Measurements from ENCODE around the gene SLC22A4. TPM values are rescaled to one million over a fixed set of nuclear protein-coding genes. Genes with fewer than 3 reads are reported as not detected.

SLC22A4 gene
- total RNA-seq, 1 experiment from 2014 or later: 1.5 TPM

DNA sequence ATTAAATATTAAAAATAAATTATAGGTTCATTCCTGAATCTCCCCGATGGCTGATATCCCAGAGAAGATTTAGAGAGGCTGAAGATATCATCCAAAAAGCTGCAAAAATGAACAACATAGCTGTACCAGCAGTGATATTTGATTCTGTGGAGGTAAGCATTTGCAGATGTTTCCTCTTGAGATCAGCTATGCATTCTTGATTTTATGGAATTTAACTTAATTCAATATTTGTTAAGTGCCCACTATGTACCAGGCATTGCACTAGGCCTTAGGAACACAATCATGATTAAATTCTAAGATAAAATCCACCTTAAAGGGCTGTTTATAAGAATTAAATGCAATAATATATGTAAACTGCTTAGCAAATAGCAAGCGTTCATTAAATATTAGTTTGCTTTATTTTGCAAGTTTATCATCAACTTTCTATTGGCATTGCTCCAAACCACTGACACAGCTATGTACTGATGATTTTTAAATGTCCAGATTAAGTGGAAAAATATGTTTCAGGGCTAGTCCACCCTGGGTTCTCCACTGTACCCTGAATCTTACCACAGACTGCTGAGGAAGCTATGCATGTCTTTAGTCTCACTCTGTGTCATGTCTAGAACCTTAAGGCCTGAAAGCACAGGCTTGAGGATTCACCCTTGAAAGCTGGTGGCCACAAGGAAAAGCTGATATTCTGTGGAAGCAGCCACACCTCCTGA lies 33.2 kb downstream of the SLC22A4 start:
- ATAC-seq (no peak), DNase-seq (ENCODE audit: low read depth, low spot score) (no peak)
- no peaks in the 10 kb centered on the region for H3K9me3 ChIP-seq (ENCODE audit: control insufficient read depth, insufficient read depth, low read depth, low read length)
- H3K4me1 ChIP-seq (ENCODE audit: control insufficient read depth, insufficient read depth, low read length): no peaks in the 10 kb centered on the region
- TF ChIP-seq, protein P1, sequence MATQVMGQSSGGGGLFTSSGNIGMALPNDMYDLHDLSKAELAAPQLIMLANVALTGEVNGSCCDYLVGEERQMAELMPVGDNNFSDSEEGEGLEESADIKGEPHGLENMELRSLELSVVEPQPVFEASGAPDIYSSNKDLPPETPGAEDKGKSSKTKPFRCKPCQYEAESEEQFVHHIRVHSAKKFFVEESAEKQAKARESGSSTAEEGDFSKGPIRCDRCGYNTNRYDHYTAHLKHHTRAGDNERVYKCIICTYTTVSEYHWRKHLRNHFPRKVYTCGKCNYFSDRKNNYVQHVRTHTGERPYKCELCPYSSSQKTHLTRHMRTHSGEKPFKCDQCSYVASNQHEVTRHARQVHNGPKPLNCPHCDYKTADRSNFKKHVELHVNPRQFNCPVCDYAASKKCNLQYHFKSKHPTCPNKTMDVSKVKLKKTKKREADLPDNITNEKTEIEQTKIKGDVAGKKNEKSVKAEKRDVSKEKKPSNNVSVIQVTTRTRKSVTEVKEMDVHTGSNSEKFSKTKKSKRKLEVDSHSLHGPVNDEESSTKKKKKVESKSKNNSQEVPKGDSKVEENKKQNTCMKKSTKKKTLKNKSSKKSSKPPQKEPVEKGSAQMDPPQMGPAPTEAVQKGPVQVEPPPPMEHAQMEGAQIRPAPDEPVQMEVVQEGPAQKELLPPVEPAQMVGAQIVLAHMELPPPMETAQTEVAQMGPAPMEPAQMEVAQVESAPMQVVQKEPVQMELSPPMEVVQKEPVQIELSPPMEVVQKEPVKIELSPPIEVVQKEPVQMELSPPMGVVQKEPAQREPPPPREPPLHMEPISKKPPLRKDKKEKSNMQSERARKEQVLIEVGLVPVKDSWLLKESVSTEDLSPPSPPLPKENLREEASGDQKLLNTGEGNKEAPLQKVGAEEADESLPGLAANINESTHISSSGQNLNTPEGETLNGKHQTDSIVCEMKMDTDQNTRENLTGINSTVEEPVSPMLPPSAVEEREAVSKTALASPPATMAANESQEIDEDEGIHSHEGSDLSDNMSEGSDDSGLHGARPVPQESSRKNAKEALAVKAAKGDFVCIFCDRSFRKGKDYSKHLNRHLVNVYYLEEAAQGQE (IDR thresholded peaks at IDR 0.05; ENCODE audit: insufficient read depth in 1 of 2, low read depth in 2 of 2, low read length in 1 of 2): no peak
- TF ChIP-seq POLR2AphosphoS5 (IDR thresholded peaks at IDR 0.05; ENCODE audit: low read depth, low read length) (no peak), TCF7L2 (IDR thresholded peaks at IDR 0.05; ENCODE audit: low read depth, low read length) (no peak), SIN3A (IDR thresholded peaks at IDR 0.05; ENCODE audit: borderline replicate concordance, insufficient read depth, low read depth, low read length) (no peak)
- TF ChIP-seq, protein P2, sequence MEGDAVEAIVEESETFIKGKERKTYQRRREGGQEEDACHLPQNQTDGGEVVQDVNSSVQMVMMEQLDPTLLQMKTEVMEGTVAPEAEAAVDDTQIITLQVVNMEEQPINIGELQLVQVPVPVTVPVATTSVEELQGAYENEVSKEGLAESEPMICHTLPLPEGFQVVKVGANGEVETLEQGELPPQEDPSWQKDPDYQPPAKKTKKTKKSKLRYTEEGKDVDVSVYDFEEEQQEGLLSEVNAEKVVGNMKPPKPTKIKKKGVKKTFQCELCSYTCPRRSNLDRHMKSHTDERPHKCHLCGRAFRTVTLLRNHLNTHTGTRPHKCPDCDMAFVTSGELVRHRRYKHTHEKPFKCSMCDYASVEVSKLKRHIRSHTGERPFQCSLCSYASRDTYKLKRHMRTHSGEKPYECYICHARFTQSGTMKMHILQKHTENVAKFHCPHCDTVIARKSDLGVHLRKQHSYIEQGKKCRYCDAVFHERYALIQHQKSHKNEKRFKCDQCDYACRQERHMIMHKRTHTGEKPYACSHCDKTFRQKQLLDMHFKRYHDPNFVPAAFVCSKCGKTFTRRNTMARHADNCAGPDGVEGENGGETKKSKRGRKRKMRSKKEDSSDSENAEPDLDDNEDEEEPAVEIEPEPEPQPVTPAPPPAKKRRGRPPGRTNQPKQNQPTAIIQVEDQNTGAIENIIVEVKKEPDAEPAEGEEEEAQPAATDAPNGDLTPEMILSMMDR (IDR thresholded peaks at IDR 0.05): no peak
- H3K27ac ChIP-seq (ENCODE audit: low read length): no peak overlapping the region
- in situ Hi-C loops (cut with HindIII; ENCODE audit: low pct_unique_long_range_greater_than_20kb, low sequenced_read_pairs) (no loop called here), intact Hi-C loops (cut with micrococcal nuclease; ENCODE audit: unreplicated experiment) (no loop called here)
- BruUV-seq (replicated peaks): no TSS peak
- no peaks in the 10 kb centered on the region for H3K36me3 ChIP-seq (ENCODE audit: control insufficient read depth, insufficient read depth, low read length)
- H3K27me3 ChIP-seq (ENCODE audit: control insufficient read depth, insufficient read depth, low read length): no peaks in the 10 kb centered on the region
- ChIA-PET CTCF (no interaction called here), POLR2A (no interaction called here)
- no peak overlapping the region for H3K4me3 ChIP-seq (ENCODE audit: low read depth in 2 of 2, low read length in 2 of 2)

DNA sequence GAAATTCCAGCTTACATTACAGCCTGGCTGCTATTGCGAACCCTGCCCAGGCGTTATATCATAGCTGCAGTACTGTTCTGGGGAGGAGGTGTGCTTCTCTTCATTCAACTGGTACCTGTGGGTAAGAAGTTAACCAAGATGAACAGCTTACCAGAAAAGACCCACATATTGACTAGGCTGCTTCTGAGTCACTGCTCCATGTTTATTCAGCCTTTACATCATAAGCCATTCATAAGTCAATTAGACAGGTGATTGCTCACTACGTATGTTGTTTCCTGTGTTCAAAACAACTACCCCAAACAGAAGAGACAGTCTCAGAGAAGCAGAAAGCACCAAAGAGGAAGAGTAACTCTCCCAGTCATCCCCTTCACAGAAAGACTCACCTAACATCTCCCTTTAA lies 40.6 kb downstream of the SLC22A4 start:
- in situ Hi-C loops (cut with HindIII; ENCODE audit: low pct_unique_long_range_greater_than_20kb, low sequenced_read_pairs): no loop called here
- Histone ChIP-seq H3K27me3 (ENCODE audit: control insufficient read depth, insufficient read depth, low read length) (no peaks in the 10 kb centered on the region), H3K4me1 (ENCODE audit: control insufficient read depth, insufficient read depth, low read length) (no peaks in the 10 kb centered on the region), H3K27ac (ENCODE audit: low read length) (no peak overlapping the region), H3K9me3 (ENCODE audit: control insufficient read depth, insufficient read depth, low read depth, low read length) (no peaks in the 10 kb centered on the region), H3K36me3 (ENCODE audit: control insufficient read depth, insufficient read depth, low read length) (no peaks in the 10 kb centered on the region), H3K4me3 (ENCODE audit: low read depth in 2 of 2, low read length in 2 of 2) (no peak overlapping the region)
- TF ChIP-seq, protein P1 (IDR thresholded peaks at IDR 0.05; ENCODE audit: insufficient read depth in 1 of 2, low read depth in 2 of 2, low read length in 1 of 2): no peak
- no peak for TF ChIP-seq SIN3A (IDR thresholded peaks at IDR 0.05; ENCODE audit: borderline replicate concordance, insufficient read depth, low read depth, low read length)
- no peak for TF ChIP-seq POLR2AphosphoS5 (IDR thresholded peaks at IDR 0.05; ENCODE audit: low read depth, low read length)
- TF ChIP-seq, protein P2 (IDR thresholded peaks at IDR 0.05): no peak
- no peak for TF ChIP-seq TCF7L2 (IDR thresholded peaks at IDR 0.05; ENCODE audit: low read depth, low read length)
- POLR2A ChIA-PET: no interaction called here
- BruUV-seq (replicated peaks): no TSS peak
- intact Hi-C loops (cut with micrococcal nuclease; ENCODE audit: unreplicated experiment): no loop called here
- peak; percentile 38 for DNase-seq (ENCODE audit: low read depth, low spot score)
- CTCF ChIA-PET: interaction anchor here (0.6 kb wide), 1 partner anchor 166 kb away, joined by 6 read pairs; no protein-coding TSS in a partner anchor
- no peak for ATAC-seq

Data from Panc1 (cell line).